Gastroesophageal sphincter (tissue), 3 donors: ENCODE data around the gene TMEM127.

Source experiments
- CTCF ChIP-seq, 4 experiments: fragments of 200-600 bp in 2 of 4; fragments of 450-650 bp in 2 of 4; sonication (generic) in 1 of 4; IDR thresholded peaks; one replicate each; pipeline ENCODE4 v1.5.1; 2017 to 2019; ENCODE audit warnings: antibody characterized with exemption in 4 of 4, mild to moderate bottlenecking in 2 of 4, moderate library complexity in 2 of 4
- EP300 ChIP-seq: sonication (generic); formaldehyde crosslinking; IDR thresholded peaks from one replicate; pipeline ENCODE4 v1.6.1; 2017; ENCODE audit warnings: antibody characterized with exemption, mild to moderate bottlenecking
- POLR2A ChIP-seq, 2 donors: fragments of 450-650 bp; IDR thresholded peaks; one replicate each; pipeline ENCODE4 v1.6.1; 2017; ENCODE audit warnings: antibody characterized with exemption in 2 of 2, mild to moderate bottlenecking in 2 of 2, moderate library complexity in 1 of 2
- POLR2AphosphoS5 ChIP-seq: sonication (generic); formaldehyde crosslinking; IDR thresholded peaks from one replicate; pipeline ENCODE4 v1.6.1; 2017; ENCODE audit warnings: antibody characterized with exemption

GRCh38 chr2:96205888-96206287, 59.9 kb downstream of the TMEM127 start:
- TF ChIP-seq CTCF (IDR thresholded peaks at IDR 0.05) = no peak
- TF ChIP-seq POLR2A (IDR thresholded peaks at IDR 0.05) = no peak
- TF ChIP-seq EP300 = no peak
- TF ChIP-seq POLR2AphosphoS5 = no peak
